BJ (cell line): ENCODE measurements around the gene CGAS. TPM values are rescaled to one million over a fixed set of nuclear protein-coding genes. Genes with fewer than 3 reads are reported as not detected.

ENCODE experiments used
- CTCF ChIA-PET: fragments of 350-600 bp; formaldehyde crosslinking; extraction: SDS; loops from one replicate; lab custom pipeline; 2021; ENCODE audit warnings: antibody characterized with exemption, inconsistent platforms; lab: Yijun Ruan, JAX
- POLR2A ChIA-PET: fragments of 300-600 bp; sonication (Branson Sonifier 250); formaldehyde crosslinking; extraction: SDS; loops from one replicate; lab custom pipeline; 2021; ENCODE audit warnings: antibody characterized with exemption; lab: Charles Lee
- DNase-seq: peaks from one replicate; pipeline ENCODE4 v3.0.0-alpha.2; 2011; ENCODE audit warnings: low read depth
- H3K27me3 ChIP-seq: 2 replicates; pipeline ENCODE4 v1.6.0; 2011; ENCODE audit warnings: low read length; ENCODE audit not compliant: control insufficient read depth, insufficient read depth
- H3K36me3 ChIP-seq: 2 replicates; pipeline ENCODE4 v1.5.1; 2011; ENCODE audit warnings: low read length; ENCODE audit not compliant: control insufficient read depth, insufficient read depth
- H3K4me3 ChIP-seq: 2 replicates; pipeline ENCODE4 v1.5.1; 2011; ENCODE audit warnings: low read depth, mild to moderate bottlenecking, control low read depth, low read length
- CTCF ChIP-seq: IDR thresholded peaks from 2 replicates; pipeline ENCODE4 v1.5.1; 2011; ENCODE audit warnings: low read depth, mild to moderate bottlenecking, control low read depth, inconsistent platforms, low read length, moderate library complexity; ENCODE audit not compliant: insufficient read depth
- polyA plus RNA-seq: library from polyadenylated mRNA; depleted of rRNA; stranded (reverse); fragments of >200 nt; gene quantifications from 2 replicates; pipeline ENCODE4 v1.2.3, GENCODE V29; 2011

Gene CGAS
- polyA plus RNA-seq, 1 experiment, result 1.5 TPM

- ChIA-PET POLR2A (no interaction called here), CTCF (no interaction called here)
- DNase-seq, result no peak
- Histone ChIP-seq H3K36me3 (peaks cover 9% of the 10 kb centered on the region), H3K4me3 (no peak overlapping the region), H3K27me3 (no peaks in the 10 kb centered on the region)
- TF ChIP-seq CTCF, result no peak
These were observed 29.9 kb upstream of the CGAS start for GRCh38 chr6:73481969-73482368.

GRCh38 chr6:73477407-73477806, 25.3 kb upstream of the CGAS start:
- no peak for TF ChIP-seq CTCF
- H3K36me3 ChIP-seq, result peaks cover 20% of the 10 kb centered on the region
- ChIA-PET POLR2A (no interaction called here), CTCF (interaction anchor here (2.5 kb wide), 1 partner anchor 16 kb away, joined by 10 read pairs; the partner anchor contains the start of gene MTO1)
- H3K4me3 ChIP-seq, result no peak overlapping the region
- H3K27me3 ChIP-seq, result no peaks in the 10 kb centered on the region
- no peak for DNase-seq

GRCh38 chr6:73476723-73477122, 24.6 kb upstream of the CGAS start:
- no peaks in the 10 kb centered on the region for H3K27me3 ChIP-seq
- H3K4me3 ChIP-seq, result no peak overlapping the region
- POLR2A ChIA-PET, result no interaction called here
- TF ChIP-seq CTCF, result no peak
- DNase-seq, result no peak
- peaks cover 17% of the 10 kb centered on the region for H3K36me3 ChIP-seq
- CTCF ChIA-PET, result interaction anchor here (0.6 to 2.5 kb wide), 2 partner anchors 15 to 1754 kb away, joined by 3 to 10 read pairs; partner anchors contain the start of gene MTO1

- ChIA-PET CTCF (interaction anchor here (1.5 kb wide), 1 partner anchor 181 kb away, joined by 4 read pairs; the partner anchor contains the start of gene SLC17A5), POLR2A (no interaction called here)
- Histone ChIP-seq H3K27me3 (no peaks in the 10 kb centered on the region), H3K36me3 (peaks cover 16% of the 10 kb centered on the region), H3K4me3 (no peak overlapping the region)
- no peak for DNase-seq
- TF ChIP-seq CTCF, result no peak
These were observed 19.7 kb upstream of the CGAS start for GRCh38 chr6:73471686-73472290.

- Histone ChIP-seq H3K27me3 (no peaks in the 10 kb centered on the region), H3K4me3 (peak within 1 kb of the TSS; percentile 79), H3K36me3 (no peaks in the 10 kb centered on the region)
- POLR2A ChIA-PET, result interaction anchor here (0.5 to 1.2 kb wide), 5 partner anchors 10 to 1873 kb away, joined by 3 to 10 read pairs (median 6); no protein-coding TSS in a partner anchor
- CTCF ChIA-PET, result interaction anchor here (0.6 to 1.5 kb wide), 4 partner anchors 12 to 1788 kb away, joined by 3 to 10 read pairs (median 4); no protein-coding TSS in a partner anchor
- DNase-seq, result peak; percentile 48
- no peak for TF ChIP-seq CTCF
These were observed 9.6 kb upstream of the CGAS start, which contains the start of gene MTO1 for GRCh38 chr6:73461537-73462350. Gene MTO1, plus strand, starts transcription at chr6:73461737. Its CDS starts 118 bp downstream, at chr6:73461855.
